ENCODE results near the gene POU3F3. TPM values are rescaled to one million over a fixed set of nuclear protein-coding genes. Genes with fewer than 3 reads are reported as not detected.

Gene POU3F3
- total RNA-seq, 2 donors from 2014 or later, result 1.4 to 2.0 TPM

DNA sequence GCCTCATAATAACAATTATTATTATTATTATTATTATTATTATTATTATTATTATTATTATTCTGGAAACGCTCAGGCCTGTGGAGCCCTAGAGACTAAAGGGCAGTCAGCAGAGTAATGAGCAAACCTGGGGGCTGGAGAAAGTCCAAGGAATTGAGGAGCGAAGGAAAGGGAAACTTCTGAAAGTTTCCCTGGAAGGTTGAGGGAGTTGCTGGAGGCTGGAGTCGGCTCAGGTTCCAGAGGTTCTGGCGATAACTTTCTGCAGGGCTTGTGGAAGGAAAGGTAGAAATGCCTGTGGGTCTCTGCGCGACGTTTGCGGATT lies 9.2 kb downstream of the POU3F3 start:
- Histone ChIP-seq H3K9me3 (no peaks in the 10 kb centered on the region), H3K27me3 (replicated peaks; ENCODE audit: insufficient read depth) (peaks cover 4% of the 10 kb centered on the region), H3K4me3 (no peak overlapping the region), H3K36me3 (no peaks in the 10 kb centered on the region), H3K27ac (no peak overlapping the region), H3K4me1 (ENCODE audit: control insufficient read depth in 1 of 2, low read depth in 2 of 2) (peaks cover 3 to 6% of the 10 kb centered on the region in 2 donors)
- TF ChIP-seq, protein P1, sequence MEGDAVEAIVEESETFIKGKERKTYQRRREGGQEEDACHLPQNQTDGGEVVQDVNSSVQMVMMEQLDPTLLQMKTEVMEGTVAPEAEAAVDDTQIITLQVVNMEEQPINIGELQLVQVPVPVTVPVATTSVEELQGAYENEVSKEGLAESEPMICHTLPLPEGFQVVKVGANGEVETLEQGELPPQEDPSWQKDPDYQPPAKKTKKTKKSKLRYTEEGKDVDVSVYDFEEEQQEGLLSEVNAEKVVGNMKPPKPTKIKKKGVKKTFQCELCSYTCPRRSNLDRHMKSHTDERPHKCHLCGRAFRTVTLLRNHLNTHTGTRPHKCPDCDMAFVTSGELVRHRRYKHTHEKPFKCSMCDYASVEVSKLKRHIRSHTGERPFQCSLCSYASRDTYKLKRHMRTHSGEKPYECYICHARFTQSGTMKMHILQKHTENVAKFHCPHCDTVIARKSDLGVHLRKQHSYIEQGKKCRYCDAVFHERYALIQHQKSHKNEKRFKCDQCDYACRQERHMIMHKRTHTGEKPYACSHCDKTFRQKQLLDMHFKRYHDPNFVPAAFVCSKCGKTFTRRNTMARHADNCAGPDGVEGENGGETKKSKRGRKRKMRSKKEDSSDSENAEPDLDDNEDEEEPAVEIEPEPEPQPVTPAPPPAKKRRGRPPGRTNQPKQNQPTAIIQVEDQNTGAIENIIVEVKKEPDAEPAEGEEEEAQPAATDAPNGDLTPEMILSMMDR (IDR thresholded peaks at IDR 0.05), result no peak
- ATAC-seq (ENCODE audit: insufficient number of reproducible peaks, low FRiP score, low read depth) (no peak), DNase-seq (ENCODE audit: low spot score) (no peak)

DNA sequence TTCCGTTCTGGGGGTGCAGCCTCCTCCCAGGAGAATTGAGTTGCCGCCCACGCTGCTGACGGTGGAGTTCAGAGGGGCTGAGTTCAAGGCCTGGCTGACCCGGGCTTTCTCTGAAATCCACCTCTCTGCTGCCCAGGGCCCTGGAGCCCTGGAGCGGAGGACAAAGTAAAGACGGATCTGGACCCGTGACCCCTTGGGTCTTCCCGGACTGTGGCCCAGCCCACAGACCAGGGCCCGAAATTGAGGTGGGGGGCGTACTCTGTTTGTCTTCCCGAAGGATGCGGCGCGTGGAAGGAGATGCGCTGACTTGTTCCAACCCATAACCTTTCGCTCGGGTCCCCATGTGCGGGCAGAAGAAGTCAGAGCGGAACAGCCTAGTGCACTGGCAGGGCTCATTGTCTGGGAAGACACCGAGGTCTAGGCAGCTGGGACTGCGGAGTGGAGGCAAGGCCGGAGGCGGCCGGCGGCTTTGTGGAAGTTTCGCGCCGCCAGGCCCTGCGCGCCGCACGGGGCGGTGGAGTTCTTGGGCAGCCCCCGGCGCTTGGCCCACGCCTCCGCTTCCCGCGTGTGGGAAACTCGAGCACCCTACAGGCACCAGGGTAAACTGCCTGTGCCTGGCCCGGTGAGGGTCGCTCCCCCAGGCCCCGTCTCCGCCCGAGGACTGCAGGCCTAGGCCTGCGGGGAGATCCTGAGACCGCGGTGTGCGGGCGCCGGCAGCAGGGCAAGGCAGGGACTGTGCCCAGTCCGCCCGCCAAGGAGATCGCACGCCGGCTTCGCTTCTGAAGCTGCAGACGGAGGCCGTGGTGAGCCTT lies 9.8 kb downstream of the POU3F3 start:
- Histone ChIP-seq H3K36me3 (no peaks in the 10 kb centered on the region), H3K9me3 (no peaks in the 10 kb centered on the region), H3K27me3 (replicated peaks; ENCODE audit: insufficient read depth) (peaks cover 4% of the 10 kb centered on the region), H3K4me3 (no peak overlapping the region), H3K27ac (no peak overlapping the region), H3K4me1 (ENCODE audit: control insufficient read depth in 1 of 2, low read depth in 2 of 2) (peaks cover 3 to 6% of the 10 kb centered on the region in 2 donors)
- DNase-seq (ENCODE audit: low spot score), result no peak
- TF ChIP-seq, protein P1 (IDR thresholded peaks at IDR 0.05), result no peak
- ATAC-seq (ENCODE audit: insufficient number of reproducible peaks, low FRiP score, low read depth), result no peak

DNA sequence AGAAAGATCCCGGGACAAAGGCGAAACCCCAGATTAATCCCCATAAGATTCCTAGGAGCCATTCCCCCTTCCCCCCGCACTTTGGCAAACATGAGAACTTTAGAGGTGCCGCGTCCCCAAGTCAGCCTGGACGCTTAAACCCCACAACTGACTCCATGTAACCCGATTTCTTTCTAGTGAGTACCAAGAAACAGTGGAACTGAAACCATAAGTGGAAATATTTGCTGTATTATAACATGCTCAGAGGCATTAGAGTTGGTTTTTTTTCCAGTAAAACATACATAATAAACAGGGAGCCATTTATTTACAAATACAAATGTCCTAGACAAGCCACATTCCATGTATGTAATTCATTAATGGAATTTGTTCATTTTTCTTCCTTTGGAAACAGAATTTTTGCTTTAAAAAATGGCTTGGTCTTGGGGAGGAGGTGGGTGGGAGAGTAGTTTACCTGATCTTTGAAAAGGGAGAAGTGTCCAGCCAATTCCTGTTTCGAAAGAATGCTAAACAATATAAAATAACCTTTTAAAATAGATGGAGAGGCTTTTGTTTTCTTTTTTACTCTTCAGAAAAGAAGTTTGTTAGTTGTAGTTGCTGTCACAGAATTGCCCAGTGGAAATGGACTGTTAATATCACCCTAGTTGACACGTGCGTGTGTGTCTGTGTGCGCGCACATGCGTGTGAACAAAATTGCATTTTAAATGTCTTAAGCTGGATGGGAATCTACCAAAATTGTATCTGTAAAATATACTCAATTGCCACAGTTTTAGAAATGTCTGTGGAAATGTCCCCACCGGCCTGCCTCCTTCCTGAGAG lies 10.6 kb downstream of the POU3F3 start:
- no peaks in the 10 kb centered on the region for H3K36me3 ChIP-seq
- no peak for DNase-seq (ENCODE audit: low spot score)
- no peak for ATAC-seq (ENCODE audit: insufficient number of reproducible peaks, low FRiP score, low read depth)
- no peak overlapping the region for H3K27ac ChIP-seq
- no peaks in the 10 kb centered on the region for H3K9me3 ChIP-seq
- TF ChIP-seq, protein P1 (IDR thresholded peaks at IDR 0.05), result no peak
- peaks cover 3 to 6% of the 10 kb centered on the region in 2 donors for H3K4me1 ChIP-seq (ENCODE audit: control insufficient read depth in 1 of 2, low read depth in 2 of 2)
- no peak overlapping the region for H3K4me3 ChIP-seq
- peaks cover 4% of the 10 kb centered on the region for H3K27me3 ChIP-seq (replicated peaks; ENCODE audit: insufficient read depth)

DNA sequence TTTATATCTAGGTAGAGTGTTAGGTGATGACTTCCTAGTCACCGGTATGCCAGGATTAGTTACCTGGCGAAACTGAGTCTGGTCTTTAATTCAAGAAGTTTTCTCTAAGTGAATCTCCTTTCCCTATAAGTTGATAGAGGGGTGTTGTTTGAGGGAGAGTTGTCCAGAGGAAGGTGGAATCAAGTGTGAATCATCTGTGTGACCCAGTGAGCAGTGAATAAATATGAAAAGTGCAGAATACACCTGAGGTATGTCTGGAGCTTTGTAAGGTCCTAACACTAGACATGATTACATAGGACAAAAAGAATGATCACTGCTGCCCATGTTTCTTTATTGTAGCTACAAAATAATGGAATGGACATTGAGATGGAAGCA lies 11.2 kb downstream of the POU3F3 start:
- Histone ChIP-seq H3K36me3 (no peaks in the 10 kb centered on the region), H3K9me3 (no peaks in the 10 kb centered on the region), H3K4me1 (ENCODE audit: control insufficient read depth in 1 of 2, low read depth in 2 of 2) (peaks cover 3 to 6% of the 10 kb centered on the region in 2 donors), H3K27ac (no peak overlapping the region), H3K4me3 (no peak overlapping the region), H3K27me3 (replicated peaks; ENCODE audit: insufficient read depth) (peaks cover 4% of the 10 kb centered on the region)
- ATAC-seq (ENCODE audit: insufficient number of reproducible peaks, low FRiP score, low read depth) (no peak), DNase-seq (ENCODE audit: low spot score) (no peak)
- TF ChIP-seq, protein P1 (IDR thresholded peaks at IDR 0.05), result no peak

DNA sequence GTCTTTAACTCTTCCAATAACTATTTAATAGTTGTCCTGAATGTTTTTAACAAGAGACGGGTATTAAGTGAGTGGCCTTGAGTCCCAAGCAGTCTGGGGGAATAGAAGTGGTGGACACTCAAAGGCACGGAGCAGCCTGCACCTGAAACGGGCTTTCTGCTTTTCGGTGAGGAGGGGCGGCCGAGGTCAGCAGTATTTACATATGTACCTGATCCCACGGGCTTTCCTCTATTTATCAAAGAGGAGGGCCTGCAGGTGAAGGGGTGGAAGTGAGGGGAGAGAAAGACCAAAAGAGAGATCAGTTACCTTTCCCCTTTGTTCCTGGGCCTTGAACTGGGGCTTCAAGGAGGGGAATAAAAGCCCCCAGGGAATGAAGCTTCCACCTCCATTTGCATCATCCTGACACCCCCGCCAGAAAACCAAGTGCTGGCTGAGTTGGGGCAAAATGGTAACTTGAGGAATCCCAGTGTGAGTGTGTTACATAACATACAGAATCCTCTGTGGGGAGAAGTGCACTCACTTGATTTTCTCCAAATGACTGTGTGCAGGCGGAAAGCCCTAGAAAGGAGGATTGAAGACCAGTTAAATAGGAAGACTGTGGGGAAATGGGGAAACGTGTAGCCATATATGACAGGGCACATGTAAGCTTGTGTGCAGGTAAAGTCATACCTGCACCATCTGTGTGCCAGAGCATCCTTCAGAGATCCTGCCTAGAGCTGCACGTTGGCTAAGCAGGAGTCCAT lies 12.4 kb downstream of the POU3F3 start:
- ATAC-seq (ENCODE audit: insufficient number of reproducible peaks, low FRiP score, low read depth) (no peak), DNase-seq (ENCODE audit: low spot score) (no peak)
- H3K4me3 ChIP-seq, result no peak overlapping the region
- TF ChIP-seq, protein P1 (IDR thresholded peaks at IDR 0.05), result no peak
- H3K36me3 ChIP-seq, result no peaks in the 10 kb centered on the region
- peaks cover 9% of the 10 kb centered on the region for H3K27me3 ChIP-seq (replicated peaks; ENCODE audit: insufficient read depth)
- H3K27ac ChIP-seq, result no peak overlapping the region
- H3K9me3 ChIP-seq, result no peaks in the 10 kb centered on the region
- H3K4me1 ChIP-seq (ENCODE audit: control insufficient read depth in 1 of 2, low read depth in 2 of 2), result peaks cover 3 to 6% of the 10 kb centered on the region in 2 donors
